ENCODE results near the gene DENND4B. TPM values are rescaled to one million over a fixed set of nuclear protein-coding genes. Genes with fewer than 3 reads are reported as not detected.
"Not testable (repeated sequence)": the region's sequence is repeated elsewhere in the genome, so short reads cannot be mapped to it uniquely, and the experiment has no call there.

The DENND4B gene
- total and polyA plus RNA-seq, 12 donors: 8.9 to 110 (median 36.7) TPM

- WGBS, 4 donors: 36 to 47% (median 46%) methylated on average over 4 of the region's 4 CpGs
- no peak overlapping the region for H3K27ac ChIP-seq
- peaks cover 0 to 4% of the 10 kb centered on the region in 2 donors for H3K36me3 ChIP-seq (replicated peaks in 1 of 2)
- intact Hi-C loops (cut with DNase I): loop anchor here in 1 of 2 donors (5.0 kb wide), 1 partner anchor 98 kb away; no protein-coding TSS in a partner anchor
- TF ChIP-seq CTCF (IDR thresholded peaks at IDR 0.05) (peak in 4 of 6 experiments; percentile 25 to 30 (median 27)), POLR2A (IDR thresholded peaks at IDR 0.05) (no peak)
- H3K27me3 ChIP-seq: no peaks in the 10 kb centered on the region
- H3K4me1 ChIP-seq (replicated peaks in 1 of 2): peaks cover 24 to 46% of the 10 kb centered on the region in 2 donors
- H3K9me3 ChIP-seq (replicated peaks in 1 of 3): no peaks in the 10 kb centered on the region
- DNase-seq: peak in 1 of 7 donors; percentile 49
- no peak overlapping the region for H3K4me3 ChIP-seq
Observed at GRCh38 chr1:153919876-153920852, 26.4 kb downstream of the DENND4B start.

- Histone ChIP-seq H3K27ac (no peak overlapping the region), H3K4me1 (replicated peaks in 1 of 2) (peaks cover 33 to 50% of the 10 kb centered on the region in 2 donors), H3K9me3 (replicated peaks in 1 of 3) (no peaks in the 10 kb centered on the region), H3K4me3 (no peak overlapping the region), H3K27me3 (no peaks in the 10 kb centered on the region), H3K36me3 (replicated peaks in 1 of 2) (peaks cover 0 to 9% of the 10 kb centered on the region in 2 donors)
- no peak for DNase-seq
- TF ChIP-seq CTCF (IDR thresholded peaks at IDR 0.05) (no peak), POLR2A (IDR thresholded peaks at IDR 0.05) (no peak)
- intact Hi-C loops (cut with DNase I): no loop called here
- WGBS, 4 donors: 77 to 96% (median 84%) methylated on average over 4 of the region's 4 CpGs
Observed at GRCh38 chr1:153916297-153916696, 30.2 kb downstream of the DENND4B start.

GRCh38 chr1:153912349-153912748 lies 34.2 kb downstream of the DENND4B start:
- WGBS, 4 donors: 63 to 72% (median 67%) methylated on average over 2 of the region's 2 CpGs
- intact Hi-C loops (cut with DNase I): loop anchor here in 1 of 2 donors (5.0 kb wide), 1 partner anchor 40 kb away; no protein-coding TSS in a partner anchor
- peaks cover 0 to 9% of the 10 kb centered on the region in 2 donors for H3K36me3 ChIP-seq (replicated peaks in 1 of 2)
- no peaks in the 10 kb centered on the region for H3K9me3 ChIP-seq (replicated peaks in 1 of 3)
- DNase-seq: no peak
- TF ChIP-seq CTCF (IDR thresholded peaks at IDR 0.05) (no peak), POLR2A (IDR thresholded peaks at IDR 0.05) (no peak)
- no peaks in the 10 kb centered on the region for H3K27me3 ChIP-seq
- H3K4me1 ChIP-seq (replicated peaks in 1 of 2): peaks cover 12 to 26% of the 10 kb centered on the region in 2 donors
- H3K27ac ChIP-seq: no peak overlapping the region
- no peak overlapping the region for H3K4me3 ChIP-seq

DNA sequence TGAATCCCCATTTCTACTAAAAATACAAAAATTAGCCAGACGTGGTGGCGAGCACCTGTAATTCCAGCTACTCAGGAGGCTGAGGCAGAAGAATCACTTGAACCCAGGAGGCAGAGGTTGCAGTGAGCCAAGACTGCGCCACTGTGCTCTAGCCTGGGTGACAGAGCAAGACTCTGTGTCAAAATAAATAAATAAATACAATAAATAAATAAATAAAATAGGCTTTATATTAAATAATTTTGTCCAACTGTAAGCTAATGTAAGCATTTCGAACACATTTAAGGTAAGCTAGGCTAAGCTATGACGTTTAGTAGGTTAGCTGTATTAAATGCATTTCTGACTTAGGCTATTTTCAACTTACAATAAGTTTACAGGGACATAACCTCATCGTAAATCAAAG lies 36.0 kb downstream of the DENND4B start:
- WGBS, 4 donors: 86 to 93% (median 90%) methylated on average over 6 of the region's 6 CpGs
- not testable (repeated sequence) for H3K9me3 ChIP-seq (replicated peaks in 1 of 3); H3K27me3 ChIP-seq; DNase-seq; H3K36me3 ChIP-seq (replicated peaks in 1 of 2); H3K4me3 ChIP-seq; H3K27ac ChIP-seq
- intact Hi-C loops (cut with DNase I): loop anchor here in 1 of 2 donors (5.0 kb wide), 1 partner anchor 42 kb away; no protein-coding TSS in a partner anchor
- peaks cover 12 to 25% of the 10 kb centered on the region in 2 donors for H3K4me1 ChIP-seq (replicated peaks in 1 of 2)

All from adrenal gland (tissue), 12 donors.